Smooth muscle cell (in vitro differentiated cells): ENCODE data around the gene NOP9. TPM values are rescaled to one million over a fixed set of nuclear protein-coding genes. Genes with fewer than 3 reads are reported as not detected.

Source experiments
- DNase-seq: peaks from one replicate; lab custom pipeline; 2025; ENCODE audit not compliant: unreplicated experiment; lab: John Stamatoyannopoulos, UW
- H2AFZ ChIP-seq: fragments of 200-600 bp; sonication (generic); 2 replicates; pipeline ENCODE4 v1.6.0; 2016; ENCODE audit warnings: antibody characterized with exemption, low read depth, mild to moderate bottlenecking
- H3F3A ChIP-seq: fragments of 200-600 bp; sonication (generic); 2 replicates; pipeline ENCODE4 v1.6.0; 2017; ENCODE audit warnings: antibody characterized with exemption, low read depth
- H3K27ac ChIP-seq: fragments of 200-600 bp; sonication (generic); 2 replicates; pipeline ENCODE4 v1.5.1; 2016; ENCODE audit warnings: low read depth, mild to moderate bottlenecking
- H3K27me3 ChIP-seq: fragments of 200-600 bp; sonication (generic); 2 replicates; pipeline ENCODE4 v1.6.1; 2016; ENCODE audit warnings: low read depth, mild to moderate bottlenecking
- H3K36me3 ChIP-seq: fragments of 200-600 bp; sonication (generic); 2 replicates; pipeline ENCODE4 v1.5.1; 2016; ENCODE audit warnings: low read depth
- H3K4me1 ChIP-seq: fragments of 200-600 bp; sonication (generic); 2 replicates; pipeline ENCODE4 v1.5.1; 2016; ENCODE audit warnings: low read depth
- H3K4me2 ChIP-seq: fragments of 200-600 bp; sonication (generic); 2 replicates; pipeline ENCODE4 v1.6.0; 2016; ENCODE audit warnings: mild to moderate bottlenecking
- H3K4me3 ChIP-seq: fragments of 200-600 bp; sonication (generic); 2 replicates; pipeline ENCODE4 v1.5.1; 2016; ENCODE audit warnings: mild to moderate bottlenecking
- H3K79me2 ChIP-seq: fragments of 200-600 bp; sonication (generic); 2 replicates; pipeline ENCODE4 v1.6.0; 2016; ENCODE audit warnings: low read depth, mild to moderate bottlenecking
- H3K9ac ChIP-seq: fragments of 200-600 bp; sonication (generic); 2 replicates; pipeline ENCODE4 v1.6.0; 2016; ENCODE audit warnings: low read depth
- H3K9me3 ChIP-seq: fragments of 200-600 bp; sonication (generic); replicated peaks from 2 replicates; pipeline ENCODE4 v1.5.1; 2016; ENCODE audit warnings: low read depth
- H4K20me1 ChIP-seq: fragments of 200-600 bp; sonication (generic); 2 replicates; pipeline ENCODE4 v1.6.0; 2016; ENCODE audit warnings: low read depth
- WGBS: methylation state at CpG from one replicate; pipeline ENCODE4 v1.1.7; 2016; ENCODE audit warnings: low lambda C conversion rate; 5-methylcytosine and 5-hydroxymethylcytosine counted together
- polyA plus RNA-seq: library from polyadenylated mRNA; unstranded; fragments of >200 nt; fragmentation: Nextera tagmentation; extraction: Ambion mirVana; gene quantifications from 2 replicates; pipeline ENCODE4 v1.2.1, GENCODE V29; 2016
- total RNA-seq: library from RNA; depleted of rRNA; stranded (reverse); fragments of >200 nt; gene quantifications from 2 replicates; pipeline ENCODE4 v1.2.3, GENCODE V29; 2014
- TF ChIP-seq, protein P1 (sequence below): fragments of 200-600 bp; sonication (generic); IDR thresholded peaks from 2 replicates; pipeline ENCODE4 v1.5.1; 2017; ENCODE audit warnings: borderline replicate concordance, mild to moderate bottlenecking, antibody characterized with exemption; ENCODE audit not compliant: insufficient read depth, poor library complexity, severe bottlenecking

NOP9 gene
- total and polyA plus RNA-seq, 2 experiments from 2014 or later = 3.3 to 9.3 TPM

DNA sequence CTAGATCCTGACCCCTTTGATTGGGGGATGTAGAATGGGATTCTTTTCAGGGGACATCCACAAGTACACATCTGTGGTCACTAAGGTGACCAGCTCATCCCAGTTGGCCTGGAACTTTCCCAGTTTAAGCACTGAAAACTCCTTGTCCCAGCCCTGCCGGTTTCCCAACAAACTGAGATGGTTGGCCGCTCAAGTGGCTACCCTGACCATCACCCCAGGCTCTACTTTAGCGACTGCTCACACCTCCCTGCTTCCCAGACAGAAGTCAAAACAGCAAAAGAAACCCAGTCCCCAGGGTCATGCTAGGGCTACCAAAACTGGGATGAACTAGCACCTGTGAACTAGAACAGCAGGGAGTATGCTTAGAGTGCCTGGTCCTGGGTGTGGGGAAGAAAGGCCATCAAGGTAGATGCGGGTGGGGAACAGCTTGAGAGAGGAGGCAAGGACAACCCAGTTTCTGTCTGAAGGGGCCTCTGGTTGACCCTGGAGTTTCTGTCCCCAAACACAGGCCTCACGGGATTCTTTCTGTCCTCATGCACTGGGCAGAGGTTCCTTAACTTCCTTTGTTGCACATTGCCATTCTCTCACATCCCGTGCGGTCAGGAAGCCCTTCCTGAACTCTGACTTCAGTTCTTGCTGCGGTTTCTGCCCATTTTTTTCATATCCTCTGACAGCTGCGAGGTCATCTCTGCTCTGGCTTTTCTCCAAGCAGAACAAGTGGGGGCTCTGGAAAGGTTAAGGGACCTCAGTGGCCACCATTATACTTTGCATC is 13.3 kb downstream of the NOP9 start:
- Histone ChIP-seq H3K9ac (no peak overlapping the region), H3K4me1 (no peaks in the 10 kb centered on the region), H3K27ac (no peak overlapping the region), H3K9me3 (no peaks in the 10 kb centered on the region), H3K4me3 (no peak overlapping the region), H3K79me2 (no peaks in the 10 kb centered on the region), H3K36me3 (no peaks in the 10 kb centered on the region), H3F3A (no peaks in the 10 kb centered on the region), H3K27me3 (no peaks in the 10 kb centered on the region), H2AFZ (no peak overlapping the region), H3K4me2 (no peak overlapping the region), H4K20me1 (no peaks in the 10 kb centered on the region)
- DNase-seq = no peak
- WGBS = 96% methylated on average over 9 of the region's 9 CpGs
- TF ChIP-seq, protein P1, sequence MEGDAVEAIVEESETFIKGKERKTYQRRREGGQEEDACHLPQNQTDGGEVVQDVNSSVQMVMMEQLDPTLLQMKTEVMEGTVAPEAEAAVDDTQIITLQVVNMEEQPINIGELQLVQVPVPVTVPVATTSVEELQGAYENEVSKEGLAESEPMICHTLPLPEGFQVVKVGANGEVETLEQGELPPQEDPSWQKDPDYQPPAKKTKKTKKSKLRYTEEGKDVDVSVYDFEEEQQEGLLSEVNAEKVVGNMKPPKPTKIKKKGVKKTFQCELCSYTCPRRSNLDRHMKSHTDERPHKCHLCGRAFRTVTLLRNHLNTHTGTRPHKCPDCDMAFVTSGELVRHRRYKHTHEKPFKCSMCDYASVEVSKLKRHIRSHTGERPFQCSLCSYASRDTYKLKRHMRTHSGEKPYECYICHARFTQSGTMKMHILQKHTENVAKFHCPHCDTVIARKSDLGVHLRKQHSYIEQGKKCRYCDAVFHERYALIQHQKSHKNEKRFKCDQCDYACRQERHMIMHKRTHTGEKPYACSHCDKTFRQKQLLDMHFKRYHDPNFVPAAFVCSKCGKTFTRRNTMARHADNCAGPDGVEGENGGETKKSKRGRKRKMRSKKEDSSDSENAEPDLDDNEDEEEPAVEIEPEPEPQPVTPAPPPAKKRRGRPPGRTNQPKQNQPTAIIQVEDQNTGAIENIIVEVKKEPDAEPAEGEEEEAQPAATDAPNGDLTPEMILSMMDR = no peak

- no peaks in the 10 kb centered on the region for H3K4me1 ChIP-seq
These were observed 14.3 kb downstream of the NOP9 start for GRCh38 chr14:24313913-24314312.

GRCh38 chr14:24314377-24315193 is 14.9 kb downstream of the NOP9 start:
- WGBS = 96% methylated on average over 5 of the region's 5 CpGs
- H3K9ac ChIP-seq = no peak overlapping the region
- TF ChIP-seq, protein P1 = no peak
- no peak overlapping the region for H2AFZ ChIP-seq
- H3K9me3 ChIP-seq = no peaks in the 10 kb centered on the region
- H3K27me3 ChIP-seq = no peaks in the 10 kb centered on the region
- no peaks in the 10 kb centered on the region for H3K36me3 ChIP-seq
- no peaks in the 10 kb centered on the region for H3K79me2 ChIP-seq
- H3K4me1 ChIP-seq = no peaks in the 10 kb centered on the region
- no peak overlapping the region for H3K4me3 ChIP-seq
- no peak overlapping the region for H3K27ac ChIP-seq
- no peak overlapping the region for H3K4me2 ChIP-seq
- H4K20me1 ChIP-seq = no peaks in the 10 kb centered on the region
- no peak for DNase-seq
- no peaks in the 10 kb centered on the region for H3F3A ChIP-seq

More at GRCh38 chr14:24313913-24314312, 14.3 kb downstream of the NOP9 start:
- H3F3A ChIP-seq = no peaks in the 10 kb centered on the region
- H3K79me2 ChIP-seq = no peaks in the 10 kb centered on the region
- H3K9me3 ChIP-seq = no peaks in the 10 kb centered on the region
- WGBS = 97% methylated on average over 2 of the region's 2 CpGs
- no peak for DNase-seq
- H3K27ac ChIP-seq = no peak overlapping the region
- no peak overlapping the region for H2AFZ ChIP-seq
- no peaks in the 10 kb centered on the region for H3K36me3 ChIP-seq
- no peaks in the 10 kb centered on the region for H4K20me1 ChIP-seq
- TF ChIP-seq, protein P1 = no peak
- H3K4me3 ChIP-seq = no peak overlapping the region
- H3K4me2 ChIP-seq = no peak overlapping the region
- no peak overlapping the region for H3K9ac ChIP-seq
- no peaks in the 10 kb centered on the region for H3K27me3 ChIP-seq
